NCI-H1436 treated with DMSO at 0.1 percent for 48 hours (cell line): ENCODE data around the gene ZNG1C.
"Not testable (repeated sequence)": the region's sequence is repeated elsewhere in the genome, so short reads cannot be mapped to it uniquely, and the experiment has no call there.

Experiments used
- DNase-seq: peaks from one replicate; lab custom pipeline; 2025; lab: John Stamatoyannopoulos, UW

The ZNG1C gene

DNA sequence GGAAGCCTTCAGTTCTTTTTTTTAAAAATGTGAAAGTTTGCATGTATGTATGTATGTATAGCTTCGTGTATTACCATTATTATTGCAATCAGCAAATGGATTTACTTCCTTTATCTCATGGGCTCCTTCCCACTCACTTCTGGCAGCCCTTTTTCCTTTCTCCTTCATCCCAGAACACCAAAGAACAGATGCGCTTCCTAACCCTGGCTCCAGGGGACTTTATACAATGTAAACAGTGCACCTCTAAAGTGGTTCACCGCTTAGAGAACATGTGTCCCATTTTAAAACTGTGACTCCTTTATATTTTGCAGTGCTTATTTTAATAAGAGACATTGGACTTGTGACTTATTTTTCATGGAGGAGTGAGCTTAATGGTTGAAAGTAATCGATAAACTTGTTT lies 101.5 kb downstream of the ZNG1C start:
- DNase-seq: not testable (repeated sequence)

GRCh38 chr9:68343992-68344391 lies 102.2 kb downstream of the ZNG1C start:
- not testable (repeated sequence) for DNase-seq
